Thoracic aorta (tissue), 2 donors: Measurements from ENCODE around the gene HMBS. TPM values are rescaled to one million over a fixed set of nuclear protein-coding genes. Genes with fewer than 3 reads are reported as not detected.
"Not testable (repeated sequence)": the region's sequence is repeated elsewhere in the genome, so short reads cannot be mapped to it uniquely, and the experiment has no call there.

Experiments
- ATAC-seq: fragments of 150-250 bp; one replicate; pipeline ENCODE4 v1.8.0; 2017; ENCODE audit warnings: low read depth; ENCODE audit not compliant: insufficient number of reproducible peaks, low FRiP score
- DNase-seq: peaks from one replicate; pipeline ENCODE4 v3.0.0-alpha.2; 2020; ENCODE audit warnings: low spot score
- H3K27ac ChIP-seq, 2 donors: fragments of 200-600 bp; sonication (generic); 1 replicate in 1 of 2; 2 replicates in 1 of 2; pipeline ENCODE4 v1.5.1; 2016; ENCODE audit warnings: mild to moderate bottlenecking in 2 of 2, moderate library complexity in 2 of 2
- H3K27me3 ChIP-seq: fragments of 200-600 bp; sonication (generic); replicated peaks from 2 replicates; pipeline ENCODE4 v1.6.0; 2016; ENCODE audit warnings: mild to moderate bottlenecking; ENCODE audit not compliant: insufficient read depth
- H3K36me3 ChIP-seq: fragments of 200-600 bp; sonication (generic); one replicate; pipeline ENCODE4 v1.5.1; 2016
- H3K4me1 ChIP-seq, 2 donors: fragments of 200-600 bp; sonication (generic); 1 replicate in 1 of 2; 2 replicates in 1 of 2; pipeline versions ENCODE4 v1.5.1 to v1.6.0; 2016; ENCODE audit warnings: low read depth in 2 of 2, mild to moderate bottlenecking in 1 of 2; ENCODE audit not compliant: control insufficient read depth in 1 of 2
- H3K4me3 ChIP-seq: fragments of 200-600 bp; sonication (generic); 2 replicates; pipeline ENCODE4 v1.5.1; 2016; ENCODE audit warnings: mild to moderate bottlenecking
- H3K9me3 ChIP-seq: fragments of 200-600 bp; sonication (generic); 2 replicates; pipeline ENCODE4 v1.5.1; 2016
- total RNA-seq, 2 donors: library from RNA; depleted of rRNA; stranded (reverse); fragments of >200 nt; gene quantifications; one replicate each; pipeline versions ENCODE4 v1.1.0 to v1.2.3, GENCODE V29; 2016
- TF ChIP-seq, protein P1 (sequence below): fragments of 200-600 bp; sonication (generic); IDR thresholded peaks from one replicate; pipeline ENCODE4 v1.5.1; 2019; ENCODE audit warnings: antibody characterized with exemption

The HMBS gene
- total RNA-seq, 2 donors from 2014 or later, result 5.7 to 27.2 TPM

DNA sequence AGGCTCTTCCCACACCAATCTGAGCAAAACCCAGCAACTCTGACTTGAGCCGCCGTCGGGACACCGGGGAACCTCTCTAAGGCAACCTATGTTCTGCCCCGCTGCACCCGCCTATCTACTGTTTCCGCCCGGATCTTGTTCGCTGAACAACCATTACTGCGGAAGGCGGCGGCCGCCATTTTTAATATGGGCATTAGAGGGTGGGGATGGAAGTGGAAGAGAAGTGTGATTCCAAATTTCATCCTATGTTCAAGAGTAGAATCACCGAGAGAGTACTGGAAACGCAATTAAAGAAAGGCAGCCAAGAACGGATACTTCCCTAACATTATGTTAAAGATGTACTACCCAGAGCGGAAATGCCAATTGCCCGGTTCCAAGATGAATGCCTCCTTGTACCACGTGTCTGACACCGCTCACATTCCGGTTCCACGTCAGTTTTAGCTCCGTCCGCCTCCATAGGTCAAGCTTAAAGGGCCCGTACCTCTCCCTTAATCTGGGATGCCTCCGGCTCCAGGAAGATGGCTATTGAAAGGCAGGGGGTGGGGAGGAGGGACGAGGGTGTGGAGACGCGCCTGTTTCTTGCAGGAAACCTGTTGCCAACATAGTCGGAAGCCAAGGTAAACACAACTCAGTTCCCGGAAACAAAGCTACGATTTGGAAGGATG, 17.2 kb downstream of the HMBS start, which contains the start of gene DPAGT1:
Gene DPAGT1, minus strand, starts transcription at position 95 of the 665 bp plus-strand sequence. CDS start 198 bp downstream, outside the sequence.
- ATAC-seq (peak; percentile 95), DNase-seq (peak; percentile 86)
- Histone ChIP-seq H3K9me3 (no peaks in the 10 kb centered on the region), H3K4me3 (peak within 1 kb of the TSS; percentile 89), H3K4me1 (peaks cover 19 to 38% of the 10 kb centered on the region in 2 donors), H3K27me3 (no peaks in the 10 kb centered on the region), H3K27ac (peak within 1 kb of the TSS; percentile 93 to 95), H3K36me3 (peaks cover 12% of the 10 kb centered on the region)
- TF ChIP-seq, protein P1, sequence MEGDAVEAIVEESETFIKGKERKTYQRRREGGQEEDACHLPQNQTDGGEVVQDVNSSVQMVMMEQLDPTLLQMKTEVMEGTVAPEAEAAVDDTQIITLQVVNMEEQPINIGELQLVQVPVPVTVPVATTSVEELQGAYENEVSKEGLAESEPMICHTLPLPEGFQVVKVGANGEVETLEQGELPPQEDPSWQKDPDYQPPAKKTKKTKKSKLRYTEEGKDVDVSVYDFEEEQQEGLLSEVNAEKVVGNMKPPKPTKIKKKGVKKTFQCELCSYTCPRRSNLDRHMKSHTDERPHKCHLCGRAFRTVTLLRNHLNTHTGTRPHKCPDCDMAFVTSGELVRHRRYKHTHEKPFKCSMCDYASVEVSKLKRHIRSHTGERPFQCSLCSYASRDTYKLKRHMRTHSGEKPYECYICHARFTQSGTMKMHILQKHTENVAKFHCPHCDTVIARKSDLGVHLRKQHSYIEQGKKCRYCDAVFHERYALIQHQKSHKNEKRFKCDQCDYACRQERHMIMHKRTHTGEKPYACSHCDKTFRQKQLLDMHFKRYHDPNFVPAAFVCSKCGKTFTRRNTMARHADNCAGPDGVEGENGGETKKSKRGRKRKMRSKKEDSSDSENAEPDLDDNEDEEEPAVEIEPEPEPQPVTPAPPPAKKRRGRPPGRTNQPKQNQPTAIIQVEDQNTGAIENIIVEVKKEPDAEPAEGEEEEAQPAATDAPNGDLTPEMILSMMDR, result no peak

DNA sequence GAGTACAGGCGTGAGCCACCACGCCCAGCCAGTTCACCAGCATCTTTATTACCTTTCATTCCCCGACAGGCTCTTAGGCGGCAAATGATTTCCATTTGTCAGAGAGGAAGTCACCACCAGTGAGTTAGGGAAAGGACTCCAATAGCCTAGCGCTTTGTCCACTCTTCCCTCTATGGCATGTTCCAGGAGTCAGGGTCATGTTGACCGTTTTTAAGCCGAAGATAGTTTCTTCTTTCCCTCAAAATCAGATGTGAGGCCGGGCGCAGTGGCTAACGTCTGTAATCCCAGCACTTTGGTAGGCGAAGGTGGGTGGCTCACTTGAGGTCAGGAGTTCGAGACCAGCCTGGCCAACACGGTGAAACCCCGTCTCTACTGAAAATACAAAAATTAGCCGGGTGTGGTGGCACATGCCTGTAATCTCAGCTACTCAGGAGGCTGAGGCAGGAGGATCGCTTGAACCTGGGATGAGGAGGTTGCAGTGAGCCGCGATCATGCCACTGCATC, 18.5 kb downstream of the HMBS start:
- ATAC-seq, DNase-seq, H3K36me3 ChIP-seq, H3K9me3 ChIP-seq, H3K27me3 ChIP-seq: not testable (repeated sequence)
- peak overlapping the region; percentile 89 for H3K4me3 ChIP-seq
- peak overlapping the region; percentile 93 to 95 for H3K27ac ChIP-seq
- peaks cover 19 to 43% of the 10 kb centered on the region in 2 donors for H3K4me1 ChIP-seq

DNA sequence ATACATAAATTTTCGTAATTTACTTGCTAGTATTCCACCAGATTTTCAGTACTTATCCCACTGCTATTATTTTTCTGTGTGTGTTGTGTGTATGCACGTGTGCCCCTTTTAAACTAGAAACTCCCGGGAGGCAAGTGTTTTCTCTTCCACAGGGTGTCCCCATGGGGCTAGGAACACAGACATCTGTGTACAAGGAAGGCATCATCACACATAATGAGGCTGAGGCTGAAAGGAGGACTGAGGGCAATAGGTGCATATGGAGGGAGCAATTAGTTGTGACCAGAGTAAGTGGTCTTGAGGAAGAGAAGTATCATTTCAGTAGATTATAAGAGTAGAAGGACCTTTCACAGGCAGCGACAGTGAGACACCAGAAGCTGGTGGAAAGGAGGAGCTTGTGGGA, 19.1 kb downstream of the HMBS start:
- ATAC-seq (no peak), DNase-seq (no peak)
- H3K4me3 ChIP-seq, result no peak overlapping the region
- no peaks in the 10 kb centered on the region for H3K36me3 ChIP-seq
- no peaks in the 10 kb centered on the region for H3K27me3 ChIP-seq
- peaks cover 19 to 49% of the 10 kb centered on the region in 2 donors for H3K4me1 ChIP-seq
- no peaks in the 10 kb centered on the region for H3K9me3 ChIP-seq
- no peak overlapping the region for H3K27ac ChIP-seq
- TF ChIP-seq, protein P1, result no peak

DNA sequence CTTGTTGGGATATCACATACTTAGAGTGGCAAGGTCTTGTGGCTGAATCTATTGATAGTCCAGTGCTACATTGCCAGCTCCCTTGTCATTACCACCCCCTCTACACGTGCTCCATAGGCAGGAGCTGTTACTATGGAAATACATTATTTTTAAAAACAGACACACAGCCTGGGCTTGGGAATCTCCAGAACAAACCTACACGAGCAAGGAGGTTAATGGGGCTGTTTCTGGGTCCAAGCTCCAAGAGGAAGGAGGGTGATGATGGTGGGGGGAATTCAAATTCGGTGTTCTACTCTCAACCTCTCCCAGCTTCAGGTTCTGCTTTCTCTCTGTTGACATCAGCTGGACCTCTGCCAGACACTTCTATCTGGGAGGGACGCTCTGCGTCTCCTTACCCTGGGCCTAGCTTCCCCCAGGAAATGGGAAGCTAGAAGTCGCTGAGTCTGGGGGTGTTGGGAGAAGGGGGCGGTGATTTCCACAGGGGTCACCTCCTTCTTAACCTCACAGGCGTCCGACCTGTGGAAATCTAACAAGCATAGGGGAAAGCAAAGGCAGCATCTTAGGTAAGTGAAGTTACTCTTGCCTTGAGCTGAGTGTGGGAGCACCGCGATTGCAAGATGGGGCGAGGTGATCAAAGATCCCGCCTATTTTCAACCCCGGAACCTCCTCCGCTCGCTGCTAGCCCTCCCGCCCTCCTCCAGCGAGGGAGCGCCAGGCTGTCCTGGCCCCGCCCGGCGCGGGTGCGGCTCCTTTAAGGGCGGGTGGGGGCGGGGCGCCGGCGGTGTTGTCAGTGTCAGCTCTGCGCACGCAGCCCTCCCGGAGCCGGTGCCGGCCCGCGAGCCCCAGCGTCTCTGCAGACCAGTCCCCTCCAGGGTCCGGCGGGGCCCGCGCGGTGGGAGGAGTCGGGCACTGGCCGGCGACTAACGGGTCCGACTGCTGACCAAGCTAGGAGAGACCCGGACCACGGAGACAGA, 22.2 kb downstream of the HMBS start, which contains the start of gene C2CD2L:
Gene C2CD2L, plus strand, starts transcription at position 781 of the 974 bp plus-strand sequence. CDS start 398 bp downstream, outside the sequence.
- no peak for ATAC-seq
- H3K36me3 ChIP-seq, result peaks cover 13% of the 10 kb centered on the region
- no peaks in the 10 kb centered on the region for H3K27me3 ChIP-seq
- peak within 1 kb of the TSS; percentile 65 to 77 for H3K27ac ChIP-seq
- H3K9me3 ChIP-seq, result no peaks in the 10 kb centered on the region
- TF ChIP-seq, protein P1, result no peak
- peak; percentile 76 for DNase-seq
- peaks cover 16 to 48% of the 10 kb centered on the region in 2 donors for H3K4me1 ChIP-seq
- H3K4me3 ChIP-seq, result peak within 1 kb of the TSS; percentile 99

DNA sequence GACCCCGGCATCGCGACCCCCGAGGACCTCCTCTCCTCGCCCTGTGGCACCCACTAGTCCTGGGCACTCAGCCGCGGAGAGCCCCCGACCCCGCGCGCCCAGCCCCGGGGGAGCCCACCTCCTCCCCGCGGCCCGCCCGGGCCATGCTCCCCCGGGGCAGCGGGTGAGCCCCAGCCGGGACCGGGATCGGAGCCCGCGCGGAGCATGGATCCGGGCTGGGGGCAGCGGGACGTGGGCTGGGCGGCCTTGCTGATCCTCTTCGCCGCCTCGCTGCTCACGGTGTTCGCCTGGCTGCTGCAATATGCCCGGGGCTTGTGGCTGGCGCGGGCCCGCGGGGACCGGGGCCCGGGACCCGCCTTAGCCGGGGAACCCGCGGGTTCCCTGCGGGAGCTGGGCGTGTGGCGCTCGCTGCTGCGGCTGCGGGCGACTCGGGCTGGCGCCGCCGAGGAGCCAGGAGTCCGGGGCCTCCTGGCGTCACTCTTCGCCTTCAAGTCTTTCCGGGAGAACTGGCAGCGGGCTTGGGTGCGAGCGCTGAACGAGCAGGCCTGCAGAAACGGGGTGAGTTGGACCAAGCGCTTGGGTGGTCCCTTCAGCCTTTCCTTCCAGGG, 23.0 kb downstream of the HMBS start:
- Histone ChIP-seq H3K4me1 (peaks cover 16 to 48% of the 10 kb centered on the region in 2 donors), H3K4me3 (peak overlapping the region; percentile 99), H3K9me3 (no peaks in the 10 kb centered on the region), H3K36me3 (peaks cover 14% of the 10 kb centered on the region), H3K27me3 (no peaks in the 10 kb centered on the region), H3K27ac (peak overlapping the region; percentile 65 to 77)
- no peak for ATAC-seq
- DNase-seq, result no peak
- TF ChIP-seq, protein P1, result no peak
